Sciatic nerve (tissue), 2 donors: ENCODE data around the gene AFAP1. TPM values are rescaled to one million over a fixed set of nuclear protein-coding genes. Genes with fewer than 3 reads are reported as not detected.

Experiments used
- ATAC-seq: fragments of 200-7000 bp; cut with Tn5 transposase; one replicate; pipeline ENCODE4 v1.9.1; 2020; ENCODE audit warnings: mild to moderate bottlenecking, moderate library complexity
- DNase-seq: peaks from one replicate; pipeline ENCODE4 v3.0.0-alpha.2; 2020; ENCODE audit warnings: low spot score
- intact Hi-C: fragments of 100-400 bp; cut with DNase I; formaldehyde crosslinking; loops from one replicate; pipeline ENCODE4 v1.14.2; 2022
- total RNA-seq: library from RNA; stranded (reverse); fragmentation: NEBNext Ultra II Directional; extraction: Animal tissue kit (Norgen Biotek cat#: 25700); gene quantifications from one replicate; pipeline ENCODE4 v1.2.1, GENCODE V29; 2021
- donor health status: DM: no; HTN: no; CAD: no.
- donor health status: DM: no; HTN: no; CAD: no.

Gene AFAP1
- total RNA-seq, 1 donor from 2014 or later = 64.5 TPM

GRCh38 chr4:7880683-7881082 is 59.0 kb downstream of the AFAP1 start:
- ATAC-seq (no peak), DNase-seq (no peak)
- intact Hi-C loops = no loop called here

- intact Hi-C loops = no loop called here
- no peak for DNase-seq
- no peak for ATAC-seq
These were observed 60.5 kb downstream of the AFAP1 start for GRCh38 chr4:7879127-7879526.

GRCh38 chr4:7878323-7878722 is 61.3 kb downstream of the AFAP1 start:
- ATAC-seq = peak; percentile 30
- intact Hi-C loops = no loop called here

GRCh38 chr4:7877176-7877575 is 62.5 kb downstream of the AFAP1 start:
- intact Hi-C loops = no loop called here
- ATAC-seq (no peak), DNase-seq (no peak)

More at GRCh38 chr4:7878323-7878722, 61.3 kb downstream of the AFAP1 start:
- no peak for DNase-seq

- DNase-seq (no peak), ATAC-seq (peak; percentile 5)
- intact Hi-C loops = no loop called here
These were observed 63.3 kb downstream of the AFAP1 start for GRCh38 chr4:7876201-7876875.

GRCh38 chr4:7874838-7875237 is 64.8 kb downstream of the AFAP1 start:
- intact Hi-C loops = no loop called here
- no peak for DNase-seq
- ATAC-seq = no peak

GRCh38 chr4:7873881-7874280 is 65.8 kb downstream of the AFAP1 start:
- ATAC-seq (no peak), DNase-seq (no peak)
- intact Hi-C loops = no loop called here

- intact Hi-C loops = no loop called here
- ATAC-seq (peak; percentile 69), DNase-seq (peak; percentile 78)
These were observed 67.3 kb downstream of the AFAP1 start for GRCh38 chr4:7872264-7872771.

GRCh38 chr4:7871356-7871755 is 68.3 kb downstream of the AFAP1 start:
- DNase-seq (no peak), ATAC-seq (peak; percentile 51)
- intact Hi-C loops = no loop called here

- ATAC-seq (no peak), DNase-seq (no peak)
- intact Hi-C loops = loop anchor here (5.0 kb wide), 1 partner anchor 233 kb away; no protein-coding TSS in a partner anchor
These were observed 70.7 kb downstream of the AFAP1 start for GRCh38 chr4:7868892-7869471.

GRCh38 chr4:7868436-7868775 is 71.3 kb downstream of the AFAP1 start:
- no peak for ATAC-seq
- intact Hi-C loops = loop anchor here (5.0 kb wide), 1 partner anchor 234 kb away; no protein-coding TSS in a partner anchor
- DNase-seq = no peak

- DNase-seq (no peak), ATAC-seq (no peak)
- intact Hi-C loops = loop anchor here (5.0 kb wide), 1 partner anchor 234 kb away; no protein-coding TSS in a partner anchor
These were observed 71.8 kb downstream of the AFAP1 start for GRCh38 chr4:7867701-7868435.

- intact Hi-C loops = loop anchor here (5.0 kb wide), 1 partner anchor 235 kb away; no protein-coding TSS in a partner anchor
These were observed 72.5 kb downstream of the AFAP1 start for GRCh38 chr4:7867191-7867590.

GRCh38 chr4:7865533-7865932 is 74.1 kb downstream of the AFAP1 start:
- ATAC-seq (no peak), DNase-seq (no peak)
- intact Hi-C loops = loop anchor here (5.0 kb wide), 1 partner anchor 237 kb away; no protein-coding TSS in a partner anchor

More at GRCh38 chr4:7867191-7867590, 72.5 kb downstream of the AFAP1 start:
- DNase-seq = no peak
- ATAC-seq = no peak

- ATAC-seq = no peak
- DNase-seq = no peak
- intact Hi-C loops = loop anchor here (5.0 kb wide), 1 partner anchor 238 kb away; no protein-coding TSS in a partner anchor
These were observed 75.0 kb downstream of the AFAP1 start for GRCh38 chr4:7864685-7865084.

GRCh38 chr4:7863911-7864681 is 75.6 kb downstream of the AFAP1 start:
- no peak for ATAC-seq
- intact Hi-C loops = no loop called here

GRCh38 chr4:7862561-7863192 is 77.0 kb downstream of the AFAP1 start:
- ATAC-seq (peak; percentile 14), DNase-seq (no peak)
- intact Hi-C loops = no loop called here

More at GRCh38 chr4:7863911-7864681, 75.6 kb downstream of the AFAP1 start:
- DNase-seq = no peak

- intact Hi-C loops = no loop called here
- peak; percentile 76 for ATAC-seq
- no peak for DNase-seq
These were observed 78.2 kb downstream of the AFAP1 start for GRCh38 chr4:7861440-7861881.
